ENCODE data around the gene GALNT2.

Gene GALNT2

GRCh38 chr1:230224101-230224960 lies 157.3 kb downstream of the GALNT2 start:
- in situ Hi-C loops (cut with HindIII; ENCODE audit: low sequenced_read_pairs): no loop called here
- H3K4me3 ChIP-seq (ENCODE audit: low read depth, low read length): no peak overlapping the region
- TF ChIP-seq CTCF (IDR thresholded peaks at IDR 0.05; ENCODE audit: low read depth, low read length, missing control alignments): no peak

GRCh38 chr1:230226007-230226800 lies 159.2 kb downstream of the GALNT2 start:
- in situ Hi-C loops (cut with HindIII; ENCODE audit: low sequenced_read_pairs): no loop called here
- DNase-seq (ENCODE audit: low read depth): no peak
- TF ChIP-seq CTCF (IDR thresholded peaks at IDR 0.05; ENCODE audit: low read depth, low read length, missing control alignments): no peak
- no peak overlapping the region for H3K4me3 ChIP-seq (ENCODE audit: low read depth, low read length)

More at GRCh38 chr1:230224101-230224960, 157.3 kb downstream of the GALNT2 start:
- no peak for DNase-seq (ENCODE audit: low read depth)

GRCh38 chr1:230226814-230227213 lies 159.8 kb downstream of the GALNT2 start:
- DNase-seq (ENCODE audit: low read depth): no peak
- in situ Hi-C loops (cut with HindIII; ENCODE audit: low sequenced_read_pairs): no loop called here
- TF ChIP-seq CTCF (IDR thresholded peaks at IDR 0.05; ENCODE audit: low read depth, low read length, missing control alignments): no peak
- no peak overlapping the region for H3K4me3 ChIP-seq (ENCODE audit: low read depth, low read length)

- in situ Hi-C loops (cut with HindIII; ENCODE audit: low sequenced_read_pairs): no loop called here
- no peak for TF ChIP-seq CTCF (IDR thresholded peaks at IDR 0.05; ENCODE audit: low read depth, low read length, missing control alignments)
- no peak for DNase-seq (ENCODE audit: low read depth)
- no peak overlapping the region for H3K4me3 ChIP-seq (ENCODE audit: low read depth, low read length)
Measured at GRCh38 chr1:230228236-230228897, 161.3 kb downstream of the GALNT2 start.

GRCh38 chr1:230230273-230230672 lies 163.2 kb downstream of the GALNT2 start:
- DNase-seq (ENCODE audit: low read depth): no peak
- no peak for TF ChIP-seq CTCF (IDR thresholded peaks at IDR 0.05; ENCODE audit: low read depth, low read length, missing control alignments)
- H3K4me3 ChIP-seq (ENCODE audit: low read depth, low read length): no peak overlapping the region
- in situ Hi-C loops (cut with HindIII; ENCODE audit: low sequenced_read_pairs): no loop called here
